HFF-Myc (cell line): Measurements from ENCODE around the gene DLEC1.
A peak's percentile ranks its signal among the peaks of the same experiment; 100 is the strongest.

ENCODE experiments used
- DNase-seq: peaks from one replicate; pipeline ENCODE4 v3.0.0-alpha.2; 2011; ENCODE audit warnings: low read depth; ENCODE audit errors: extremely low read depth
- H3K4me3 ChIP-seq: replicated peaks from 2 replicates; pipeline ENCODE4 v1.5.1; 2011; ENCODE audit warnings: low read depth, mild to moderate bottlenecking, control low read depth, low read length
- TF ChIP-seq, protein P1 (sequence below): IDR thresholded peaks from 2 replicates; pipeline ENCODE4 v1.5.1; 2012; ENCODE audit warnings: mild to moderate bottlenecking, low read depth, low read length, control low read depth; ENCODE audit errors: missing control alignments

The DLEC1 gene

DNA sequence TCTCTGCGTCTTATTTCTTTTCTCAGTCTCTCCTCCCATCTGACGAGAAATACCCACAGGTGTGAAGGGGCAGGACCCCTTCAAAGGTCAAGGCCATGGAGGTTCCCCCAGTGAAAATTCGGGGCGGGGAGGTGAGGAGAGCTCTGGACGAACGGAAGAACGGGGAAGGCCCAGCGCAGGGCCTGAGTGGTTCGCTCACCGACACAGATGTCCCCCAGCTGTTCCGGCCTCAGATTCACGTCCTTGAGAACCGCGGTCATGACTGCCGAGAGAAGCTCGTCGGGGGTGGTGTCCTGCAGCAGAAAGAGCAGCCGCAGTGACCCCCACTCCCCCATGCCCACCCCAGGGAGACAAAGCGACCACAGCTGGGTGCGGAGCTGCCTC is 97.4 kb downstream of the DLEC1 start:
- TF ChIP-seq, protein P1, sequence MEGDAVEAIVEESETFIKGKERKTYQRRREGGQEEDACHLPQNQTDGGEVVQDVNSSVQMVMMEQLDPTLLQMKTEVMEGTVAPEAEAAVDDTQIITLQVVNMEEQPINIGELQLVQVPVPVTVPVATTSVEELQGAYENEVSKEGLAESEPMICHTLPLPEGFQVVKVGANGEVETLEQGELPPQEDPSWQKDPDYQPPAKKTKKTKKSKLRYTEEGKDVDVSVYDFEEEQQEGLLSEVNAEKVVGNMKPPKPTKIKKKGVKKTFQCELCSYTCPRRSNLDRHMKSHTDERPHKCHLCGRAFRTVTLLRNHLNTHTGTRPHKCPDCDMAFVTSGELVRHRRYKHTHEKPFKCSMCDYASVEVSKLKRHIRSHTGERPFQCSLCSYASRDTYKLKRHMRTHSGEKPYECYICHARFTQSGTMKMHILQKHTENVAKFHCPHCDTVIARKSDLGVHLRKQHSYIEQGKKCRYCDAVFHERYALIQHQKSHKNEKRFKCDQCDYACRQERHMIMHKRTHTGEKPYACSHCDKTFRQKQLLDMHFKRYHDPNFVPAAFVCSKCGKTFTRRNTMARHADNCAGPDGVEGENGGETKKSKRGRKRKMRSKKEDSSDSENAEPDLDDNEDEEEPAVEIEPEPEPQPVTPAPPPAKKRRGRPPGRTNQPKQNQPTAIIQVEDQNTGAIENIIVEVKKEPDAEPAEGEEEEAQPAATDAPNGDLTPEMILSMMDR = no peak
- DNase-seq = no peak
- peak overlapping the region; percentile 80 for H3K4me3 ChIP-seq

DNA sequence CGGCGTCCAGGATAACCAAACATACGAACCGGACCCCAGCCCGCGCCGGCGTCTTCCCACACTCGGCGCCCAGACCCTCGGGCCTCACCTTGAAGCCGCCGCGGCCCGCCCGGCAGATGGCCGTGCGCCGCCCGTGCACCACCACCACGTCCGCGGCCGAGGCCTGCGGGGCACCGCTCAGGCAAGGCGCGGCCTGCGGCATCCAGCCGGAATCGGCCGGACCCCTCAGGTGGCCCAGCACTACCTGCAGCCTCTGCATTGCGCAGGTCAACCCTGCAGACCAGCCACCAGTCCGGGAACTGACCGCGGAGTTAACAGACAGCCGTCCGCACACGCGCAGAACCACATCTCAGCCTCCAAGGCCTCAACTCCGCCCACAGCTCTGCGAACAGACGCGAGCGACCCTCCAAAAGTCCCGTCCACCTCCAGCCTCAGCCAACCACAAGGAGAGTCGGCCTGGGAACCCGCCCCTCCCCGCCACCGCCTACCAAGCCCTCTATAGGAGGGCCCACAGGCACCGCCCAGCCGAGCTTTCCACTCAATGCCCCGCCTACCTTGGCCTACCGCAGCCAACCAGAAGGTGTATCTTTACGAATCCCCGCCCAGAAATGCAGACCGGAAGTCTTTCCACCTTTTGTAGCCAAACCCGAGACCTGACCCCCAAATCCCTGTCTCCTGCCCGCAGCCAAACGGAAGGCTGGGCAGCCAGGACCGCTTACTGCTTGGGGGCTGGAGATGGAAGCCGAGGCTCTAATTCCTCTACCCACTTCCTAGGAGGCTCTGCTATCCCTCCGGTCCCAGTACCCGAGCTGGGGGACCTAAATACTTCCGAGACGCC is 98.0 kb downstream of the DLEC1 start, which contains the start of gene ACAA1:
Gene ACAA1 (minus strand): TSS at position 351 of the 838 bp plus-strand sequence. CDS start 92 bp downstream, at position 259.
- TF ChIP-seq, protein P1 = no peak
- DNase-seq = peak; percentile 96
- H3K4me3 ChIP-seq = peak within 1 kb of the TSS; percentile 80

DNA sequence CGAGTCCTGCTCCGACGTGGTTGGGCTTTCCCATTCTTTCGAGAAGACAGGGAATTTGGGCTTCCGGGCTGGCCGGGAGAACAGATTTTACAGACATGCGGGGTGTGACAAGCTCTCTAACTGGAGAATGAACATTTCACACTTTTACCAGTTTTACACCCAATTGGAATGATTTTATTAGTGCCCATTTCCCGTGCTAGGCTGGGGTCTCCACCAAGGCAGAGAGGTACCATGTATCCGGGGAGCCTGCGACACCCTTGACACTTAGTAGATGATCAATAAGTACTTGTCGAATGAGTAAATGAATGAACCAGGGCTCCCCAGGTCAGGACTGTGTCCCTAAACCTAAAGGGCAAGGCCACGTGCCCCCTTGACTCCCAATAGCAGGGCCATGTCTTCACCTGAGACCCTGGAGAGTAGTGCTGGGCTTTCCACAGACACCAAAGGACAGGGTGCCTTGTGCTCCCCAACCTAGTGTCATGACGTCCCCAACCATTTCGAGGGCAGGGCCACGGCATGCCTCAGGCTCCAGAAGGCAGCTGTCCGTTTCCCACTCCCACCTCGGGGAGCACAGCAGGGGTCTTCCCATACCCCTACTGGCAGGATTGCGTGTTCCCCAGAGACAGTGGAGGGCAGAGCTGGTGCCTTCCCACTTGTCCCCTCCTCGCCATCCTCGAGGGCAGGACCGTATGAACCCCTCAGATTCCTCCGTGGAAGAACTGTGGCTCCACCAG is 98.8 kb downstream of the DLEC1 start:
- TF ChIP-seq, protein P1 = peak; percentile 4
- DNase-seq = no peak
- peak overlapping the region; percentile 80 for H3K4me3 ChIP-seq

DNA sequence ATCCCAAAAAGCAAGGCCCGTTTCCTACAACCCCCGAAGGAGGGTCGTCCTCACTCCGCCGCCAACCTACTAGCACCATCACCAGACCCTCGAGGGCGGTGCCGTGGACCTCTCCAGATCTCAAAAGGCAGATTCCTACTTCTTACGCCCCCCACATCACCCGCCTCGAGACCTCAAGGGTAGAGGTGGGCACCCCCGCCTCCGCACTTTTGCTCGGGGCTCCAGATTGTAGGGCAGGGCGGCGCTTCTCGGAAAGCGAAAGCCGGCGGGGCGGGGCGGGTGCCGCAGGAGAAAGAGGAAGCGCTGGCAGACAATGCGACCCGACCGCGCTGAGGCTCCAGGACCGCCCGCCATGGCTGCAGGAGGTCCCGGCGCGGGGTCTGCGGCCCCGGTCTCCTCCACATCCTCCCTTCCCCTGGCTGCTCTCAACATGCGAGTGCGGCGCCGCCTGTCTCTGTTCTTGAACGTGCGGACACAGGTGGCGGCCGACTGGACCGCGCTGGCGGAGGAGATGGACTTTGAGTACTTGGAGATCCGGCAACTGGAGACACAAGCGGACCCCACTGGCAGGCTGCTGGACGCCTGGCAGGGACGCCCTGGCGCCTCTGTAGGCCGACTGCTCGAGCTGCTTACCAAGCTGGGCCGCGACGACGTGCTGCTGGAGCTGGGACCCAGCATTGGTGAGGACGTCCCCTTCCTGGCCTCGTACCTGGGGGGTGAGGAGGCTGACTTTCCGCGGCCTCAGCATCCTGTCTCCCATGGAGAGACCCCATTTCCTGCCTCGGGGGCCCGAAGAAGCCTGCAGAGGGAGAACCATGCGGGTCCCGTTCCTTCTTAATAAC is 99.6 kb downstream of the DLEC1 start, which contains the start of gene MYD88:
Gene MYD88 (plus strand): TSS at position 313 of the 842 bp plus-strand sequence. CDS start 40 bp downstream, at position 353.
- TF ChIP-seq, protein P1 = no peak
- no peak for DNase-seq
- H3K4me3 ChIP-seq = peak within 1 kb of the TSS; percentile 80

DNA sequence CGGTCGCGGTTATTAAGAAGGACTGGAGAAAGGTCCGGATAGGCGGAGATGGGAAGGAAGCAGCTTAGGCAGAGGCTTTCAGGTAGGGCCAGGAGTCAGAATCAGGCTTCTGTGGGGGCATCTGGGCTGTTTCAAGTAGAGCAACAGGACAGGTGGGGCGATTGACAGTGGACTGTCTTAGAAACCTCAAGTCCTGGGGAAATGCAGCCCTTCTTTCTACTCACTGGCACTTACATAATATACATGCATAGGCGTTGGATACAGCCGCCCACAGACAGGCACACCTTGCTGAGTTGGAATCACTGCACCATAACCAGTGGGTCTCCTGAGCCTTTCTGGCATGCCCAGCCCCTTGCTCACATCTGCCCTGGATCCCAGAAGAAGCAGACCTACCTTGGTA is 100.2 kb downstream of the DLEC1 start:
- peak overlapping the region; percentile 80 for H3K4me3 ChIP-seq
- TF ChIP-seq, protein P1 = no peak
- DNase-seq = no peak

DNA sequence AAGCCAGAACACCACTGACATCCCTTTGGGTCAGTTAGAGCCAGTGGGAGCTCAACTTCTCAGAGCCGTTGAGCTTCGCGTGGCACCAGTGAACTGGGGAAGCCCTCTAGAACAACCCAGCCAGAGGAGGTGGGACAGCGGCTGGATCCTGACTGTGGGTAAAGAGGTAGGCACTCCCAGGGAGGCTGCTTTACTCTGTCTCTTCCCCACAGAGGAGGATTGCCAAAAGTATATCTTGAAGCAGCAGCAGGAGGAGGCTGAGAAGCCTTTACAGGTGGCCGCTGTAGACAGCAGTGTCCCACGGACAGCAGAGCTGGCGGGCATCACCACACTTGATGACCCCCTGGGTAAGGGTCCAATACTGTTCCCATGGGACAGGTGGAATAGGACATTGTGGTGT is 100.6 kb downstream of the DLEC1 start:
- TF ChIP-seq, protein P1 = no peak
- DNase-seq = no peak
- H3K4me3 ChIP-seq = peak overlapping the region; percentile 80
